A549 (cell line): ENCODE data around the gene SMARCA5.

Experiments
- CBX8 ChIP-seq: fragments of 200-600 bp; sonication (generic); IDR thresholded peaks from 2 replicates; pipeline ENCODE4 v1.6.1; 2016
- CTCF ChIP-seq: fragments of >200 bp; sonication (Bioruptor Twin); formaldehyde crosslinking; IDR thresholded peaks from 3 replicates; pipeline ENCODE4 v1.5.1; 2016
- JUN ChIP-seq, 2 experiments: fragments of >200 bp; sonication (Bioruptor Twin); formaldehyde crosslinking; IDR thresholded peaks; 2 replicates in 1 of 2; 3 replicates in 1 of 2; pipeline ENCODE4 v1.6.1; 2016 to 2017
- MAX ChIP-seq: IDR thresholded peaks from 2 replicates; pipeline ENCODE4 v1.6.1; 2012
- NR3C1 ChIP-seq: fragments of >200 bp; sonication (Bioruptor Twin); formaldehyde crosslinking; IDR thresholded peaks from 3 replicates; pipeline ENCODE4 v1.6.1; 2017
- PHF8 ChIP-seq: fragments of 200-600 bp; sonication (generic); IDR thresholded peaks from 2 replicates; pipeline ENCODE4 v1.6.1; 2016; ENCODE audit warnings: low read depth, mild to moderate bottlenecking, antibody characterized with exemption, moderate library complexity, borderline replicate concordance
- POLR2A ChIP-seq: IDR thresholded peaks from 2 replicates; pipeline ENCODE4 v1.6.1; 2012; ENCODE audit warnings: mild to moderate bottlenecking, low read length
- RCOR1 ChIP-seq: fragments of 150-350 bp; IDR thresholded peaks from 2 replicates; pipeline ENCODE4 v1.6.1; 2014; ENCODE audit warnings: antibody characterized with exemption, low read length, low read depth

- no peak for TF ChIP-seq CTCF
- TF ChIP-seq JUN (IDR thresholded peaks at IDR 0.05): no peak
- TF ChIP-seq NR3C1: no peak
- no peak for TF ChIP-seq MAX
- TF ChIP-seq CBX8: no peak
- no peak for TF ChIP-seq RCOR1
- no peak for TF ChIP-seq PHF8
- no peak for TF ChIP-seq POLR2A
Measured at GRCh38 chr4:143586080-143586479, 72.6 kb downstream of the SMARCA5 start.
